Parathyroid adenoma (tissue), 2 donors: ENCODE results near the gene RNASET2.

Source experiments
- H2AFZ ChIP-seq: fragments of 300-600 bp; sonication (generic); one replicate; pipeline ENCODE4 v1.7.0; 2017; ENCODE audit warnings: antibody characterized with exemption, mild to moderate bottlenecking
- H3K27ac ChIP-seq: fragments of 300-600 bp; sonication (generic); one replicate; pipeline ENCODE4 v1.7.0; 2017
- H3K27me3 ChIP-seq: fragments of 300-600 bp; sonication (generic); one replicate; pipeline ENCODE4 v1.7.0; 2017; ENCODE audit warnings: low read length; ENCODE audit not compliant: control insufficient read depth, insufficient read depth
- H3K36me3 ChIP-seq: fragments of 300-600 bp; sonication (generic); one replicate; pipeline ENCODE4 v1.7.0; 2017; ENCODE audit warnings: low read length; ENCODE audit not compliant: control insufficient read depth, insufficient read depth
- H3K4me1 ChIP-seq: fragments of 300-600 bp; sonication (generic); one replicate; pipeline ENCODE4 v1.7.0; 2017; ENCODE audit warnings: control low read depth
- H3K4me2 ChIP-seq: fragments of 300-600 bp; sonication (generic); one replicate; pipeline ENCODE4 v1.7.0; 2017; ENCODE audit warnings: low read length
- H3K4me3 ChIP-seq: fragments of 300-600 bp; sonication (generic); one replicate; pipeline ENCODE4 v1.7.0; 2017; ENCODE audit warnings: low read depth, low read length
- H3K79me2 ChIP-seq: fragments of 300-600 bp; sonication (generic); one replicate; pipeline ENCODE4 v1.7.0; 2017; ENCODE audit warnings: control low read depth
- H3K9ac ChIP-seq: fragments of 300-600 bp; sonication (generic); one replicate; pipeline ENCODE4 v1.7.0; 2017; ENCODE audit warnings: mild to moderate bottlenecking
- H3K9me3 ChIP-seq: fragments of 300-600 bp; sonication (generic); one replicate; pipeline ENCODE4 v1.7.0; 2017; ENCODE audit warnings: low read length; ENCODE audit not compliant: control insufficient read depth
- TF ChIP-seq, protein P1 (sequence below): fragments of 300-600 bp; sonication (generic); IDR thresholded peaks from one replicate; pipeline ENCODE4 v1.7.0; 2017; ENCODE audit warnings: antibody characterized with exemption, mild to moderate bottlenecking
- donor health status: primary hyperparathyroidism.

RNASET2 gene

DNA sequence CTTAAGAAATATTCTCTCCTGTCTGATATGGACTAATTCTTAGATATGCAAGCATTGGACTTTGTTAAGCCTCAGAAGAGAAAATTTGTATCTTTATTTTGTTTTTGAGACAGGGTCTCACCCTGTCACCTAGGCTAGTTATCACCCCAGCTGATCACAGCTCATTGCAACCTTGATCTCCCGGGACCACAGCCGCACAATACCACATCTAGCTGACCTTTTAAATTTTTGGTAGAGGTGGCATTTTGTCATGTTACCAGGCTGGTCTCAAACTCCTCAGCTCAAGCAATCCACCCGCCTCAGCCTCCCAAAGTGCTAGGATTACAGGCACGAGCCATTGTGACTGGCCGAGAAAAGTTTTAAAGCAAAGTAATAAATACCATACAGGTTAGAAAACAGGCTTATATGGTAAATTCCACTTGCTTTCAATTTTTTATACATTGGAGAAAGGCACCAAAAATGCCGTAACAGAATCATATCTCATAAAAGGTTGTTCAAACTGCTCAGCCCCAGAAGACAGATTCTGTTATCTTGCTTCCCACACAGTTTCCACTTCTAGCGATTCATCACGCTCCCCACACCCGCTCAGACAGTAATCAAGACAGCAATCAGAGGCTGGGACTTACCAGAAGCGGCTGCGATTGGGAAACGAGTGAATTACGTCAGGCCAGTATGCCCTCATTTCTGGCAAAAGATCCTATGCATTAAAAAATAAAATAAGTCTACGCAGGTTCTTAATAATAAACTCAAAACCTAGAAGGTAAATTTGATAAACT, 13.8 kb downstream of the RNASET2 start:
- Histone ChIP-seq H3K27ac (no peak overlapping the region), H3K9ac (no peak overlapping the region), H3K27me3 (no peaks in the 10 kb centered on the region), H3K79me2 (no peaks in the 10 kb centered on the region), H3K36me3 (no peaks in the 10 kb centered on the region), H3K4me1 (peaks cover 16% of the 10 kb centered on the region), H3K9me3 (no peaks in the 10 kb centered on the region), H3K4me2 (no peak overlapping the region), H2AFZ (no peak overlapping the region), H3K4me3 (no peak overlapping the region)
- TF ChIP-seq, protein P1, sequence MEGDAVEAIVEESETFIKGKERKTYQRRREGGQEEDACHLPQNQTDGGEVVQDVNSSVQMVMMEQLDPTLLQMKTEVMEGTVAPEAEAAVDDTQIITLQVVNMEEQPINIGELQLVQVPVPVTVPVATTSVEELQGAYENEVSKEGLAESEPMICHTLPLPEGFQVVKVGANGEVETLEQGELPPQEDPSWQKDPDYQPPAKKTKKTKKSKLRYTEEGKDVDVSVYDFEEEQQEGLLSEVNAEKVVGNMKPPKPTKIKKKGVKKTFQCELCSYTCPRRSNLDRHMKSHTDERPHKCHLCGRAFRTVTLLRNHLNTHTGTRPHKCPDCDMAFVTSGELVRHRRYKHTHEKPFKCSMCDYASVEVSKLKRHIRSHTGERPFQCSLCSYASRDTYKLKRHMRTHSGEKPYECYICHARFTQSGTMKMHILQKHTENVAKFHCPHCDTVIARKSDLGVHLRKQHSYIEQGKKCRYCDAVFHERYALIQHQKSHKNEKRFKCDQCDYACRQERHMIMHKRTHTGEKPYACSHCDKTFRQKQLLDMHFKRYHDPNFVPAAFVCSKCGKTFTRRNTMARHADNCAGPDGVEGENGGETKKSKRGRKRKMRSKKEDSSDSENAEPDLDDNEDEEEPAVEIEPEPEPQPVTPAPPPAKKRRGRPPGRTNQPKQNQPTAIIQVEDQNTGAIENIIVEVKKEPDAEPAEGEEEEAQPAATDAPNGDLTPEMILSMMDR: no peak

DNA sequence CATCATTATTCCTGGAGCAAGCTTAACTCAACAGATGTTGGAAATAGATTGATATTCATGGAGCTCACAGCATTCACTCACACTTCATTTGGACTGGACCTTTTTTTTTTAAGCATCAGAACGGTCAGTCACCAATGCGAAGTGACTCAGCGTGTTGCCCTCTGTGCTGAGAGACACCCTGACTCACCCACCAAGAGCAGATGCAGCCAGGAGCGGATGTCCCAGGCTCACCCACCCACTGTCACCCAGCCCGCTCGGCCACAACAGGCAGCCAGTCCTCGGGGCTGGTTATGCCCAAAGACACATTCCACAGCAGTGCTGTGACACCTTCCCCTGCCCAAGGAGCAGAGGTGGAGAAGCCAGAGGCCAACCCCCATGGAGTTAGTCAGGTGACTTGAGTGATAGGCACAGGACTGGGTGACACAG, 15.7 kb downstream of the RNASET2 start:
- peaks cover 16% of the 10 kb centered on the region for H3K4me1 ChIP-seq
- TF ChIP-seq, protein P1: no peak
- H3K9me3 ChIP-seq: no peaks in the 10 kb centered on the region
- H3K79me2 ChIP-seq: no peaks in the 10 kb centered on the region
- H3K27ac ChIP-seq: peak overlapping the region; percentile 9
- no peak overlapping the region for H3K9ac ChIP-seq
- no peak overlapping the region for H3K4me3 ChIP-seq
- peak overlapping the region; percentile 30 for H2AFZ ChIP-seq
- no peak overlapping the region for H3K4me2 ChIP-seq
- H3K36me3 ChIP-seq: no peaks in the 10 kb centered on the region
- H3K27me3 ChIP-seq: no peaks in the 10 kb centered on the region

DNA sequence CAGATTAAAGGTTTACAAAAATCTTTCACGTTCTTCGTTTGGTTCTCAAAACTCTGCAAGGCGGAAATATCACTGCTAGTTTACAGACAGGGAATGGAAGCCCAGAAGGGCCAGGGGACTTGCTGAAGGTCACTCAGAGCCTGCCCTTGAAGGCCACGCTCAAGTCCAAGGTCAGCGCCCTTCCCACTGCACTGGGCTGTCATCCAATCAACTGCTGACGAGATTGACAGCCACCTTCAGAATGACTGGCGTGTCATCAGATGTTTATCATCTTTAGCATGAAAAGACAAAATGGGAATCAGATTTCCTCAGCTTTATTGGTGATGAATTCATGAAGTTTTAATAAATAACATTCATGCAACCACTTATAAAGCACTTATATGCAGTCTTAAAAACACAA, 16.5 kb downstream of the RNASET2 start:
- H2AFZ ChIP-seq: peak overlapping the region; percentile 8
- H3K9me3 ChIP-seq: no peaks in the 10 kb centered on the region
- H3K4me3 ChIP-seq: no peak overlapping the region
- H3K4me1 ChIP-seq: peaks cover 16% of the 10 kb centered on the region
- TF ChIP-seq, protein P1: no peak
- no peak overlapping the region for H3K9ac ChIP-seq
- peak overlapping the region; percentile 50 for H3K27ac ChIP-seq
- no peaks in the 10 kb centered on the region for H3K27me3 ChIP-seq
- H3K4me2 ChIP-seq: no peak overlapping the region
- no peaks in the 10 kb centered on the region for H3K79me2 ChIP-seq
- no peaks in the 10 kb centered on the region for H3K36me3 ChIP-seq

DNA sequence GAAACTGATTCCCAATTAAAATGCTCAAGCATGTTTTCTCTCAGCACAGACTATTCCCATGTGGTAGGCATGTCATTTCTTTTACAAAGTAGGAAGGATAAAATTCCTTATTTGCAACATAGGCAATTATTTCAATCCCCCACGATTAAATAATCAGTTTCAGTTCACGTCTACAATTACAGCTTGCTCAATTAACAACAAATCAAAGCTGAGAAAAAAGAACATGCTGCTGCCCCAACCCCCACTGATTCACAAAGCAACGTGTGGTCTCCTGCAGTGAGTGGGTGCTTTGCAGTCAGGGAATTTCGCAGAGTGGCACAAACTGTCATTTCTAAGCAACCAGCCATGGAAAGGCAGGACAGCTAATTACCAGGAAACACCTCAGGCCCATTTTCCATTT, 17.0 kb downstream of the RNASET2 start:
- TF ChIP-seq, protein P1: no peak
- Histone ChIP-seq H3K4me1 (peaks cover 16% of the 10 kb centered on the region), H3K9me3 (no peaks in the 10 kb centered on the region), H3K27me3 (no peaks in the 10 kb centered on the region), H3K36me3 (no peaks in the 10 kb centered on the region), H3K4me3 (no peak overlapping the region), H3K27ac (peak overlapping the region; percentile 50), H3K79me2 (no peaks in the 10 kb centered on the region), H2AFZ (no peak overlapping the region), H3K9ac (no peak overlapping the region), H3K4me2 (no peak overlapping the region)

DNA sequence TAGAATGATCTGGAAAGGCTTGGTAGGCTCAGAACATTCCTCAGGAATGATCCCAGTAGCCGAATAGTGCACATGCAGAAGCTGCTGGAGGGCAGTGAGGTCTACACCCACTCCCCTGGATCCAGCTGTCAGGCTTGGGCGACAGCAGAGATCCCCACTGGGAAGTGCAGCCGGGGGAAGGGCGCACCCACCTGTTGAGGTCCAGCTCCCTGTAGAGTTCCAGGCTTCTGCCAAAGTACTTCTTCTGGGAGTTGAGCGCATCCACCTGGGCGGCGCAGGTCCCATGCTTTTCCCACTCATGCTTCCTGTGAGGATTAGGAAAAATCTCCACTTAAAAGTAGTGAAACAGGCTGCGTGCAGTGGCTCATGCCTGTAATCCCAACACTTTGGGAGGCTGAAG, 17.6 kb downstream of the RNASET2 start:
- Histone ChIP-seq H3K79me2 (no peaks in the 10 kb centered on the region), H3K27ac (no peak overlapping the region), H3K4me1 (peaks cover 16% of the 10 kb centered on the region), H3K9me3 (no peaks in the 10 kb centered on the region), H3K4me2 (no peak overlapping the region), H3K9ac (no peak overlapping the region), H3K36me3 (no peaks in the 10 kb centered on the region), H2AFZ (no peak overlapping the region), H3K27me3 (no peaks in the 10 kb centered on the region), H3K4me3 (no peak overlapping the region)
- TF ChIP-seq, protein P1: no peak
